HCT116 (cell line): Measurements from ENCODE around the gene CAB39L. TPM values are rescaled to one million over a fixed set of nuclear protein-coding genes. Genes with fewer than 3 reads are reported as not detected.

Experiments used
- ATAC-seq: fragments of 200-7000 bp; cut with Tn5 transposase; 2 replicates; pipeline ENCODE4 v1.9.1; 2020; ENCODE audit warnings: mild to moderate bottlenecking, moderate library complexity
- BruUV-seq: library from RNA; stranded (reverse); fragments of 400-500 nt; replicated peaks from 2 replicates; lab custom pipeline; 2021; lab: Mats Ljungman, UMichigan
- CTCF ChIA-PET: fragments of 300-600 bp; sonication (Branson Sonifier 250); formaldehyde crosslinking; loops from one replicate; lab custom pipeline; 2021; ENCODE audit warnings: antibody characterized with exemption; lab: Charles Lee
- POLR2A ChIA-PET: fragments of 300-600, 350-600 bp; sonication (Branson Sonifier 250); formaldehyde crosslinking; loops from one replicate; lab custom pipeline; 2021; ENCODE audit warnings: antibody characterized with exemption; lab: Charles Lee
- RAD21 ChIA-PET, 2 experiments: fragments of 300-600 bp; sonication (Branson Sonifier 250); formaldehyde crosslinking; loops; one replicate each; lab custom pipeline; 2023; ENCODE audit warnings: low total read pairs in 2 of 2; ENCODE audit not compliant: uncharacterized antibody in 2 of 2, unreplicated experiment in 2 of 2, low non-redundant PET in 1 of 2; lab: Charles Lee
- DNase-seq: peaks from one replicate; pipeline ENCODE4 v3.0.0-alpha.2; 2010; ENCODE audit warnings: low read depth, low spot score
- H2AFZ ChIP-seq: fragments of 200-600 bp; shearing (Covaris generic), sonication (generic); 2 replicates; pipeline ENCODE4 v1.6.1; 2017; ENCODE audit warnings: low read depth, mixed run types, mixed read lengths, antibody characterized with exemption, low read length; ENCODE audit not compliant: poor library complexity, severe bottlenecking
- H3K27ac ChIP-seq: 2 replicates; pipeline ENCODE4 v1.5.1; 2012; ENCODE audit warnings: low read depth, low read length
- H3K27me3 ChIP-seq: fragments of 200-600 bp; sonication (generic); 2 replicates; pipeline ENCODE4 v1.6.1; 2016; ENCODE audit warnings: mixed run types, low read length, mixed read lengths; ENCODE audit not compliant: insufficient read depth
- H3K36me3 ChIP-seq, 2 experiments: fragments of 200-500 bp in 1 of 2; fragments of 200-600 bp in 1 of 2; sonication (Bioruptor generic) in 1 of 2; sonication (generic) in 1 of 2; 2 replicates each; pipeline versions ENCODE4 v1.5.1 to v1.6.1; 2014 to 2016; ENCODE audit warnings: low read length in 2 of 2, inconsistent platforms in 1 of 2, mixed read lengths in 1 of 2, mixed run types in 1 of 2; ENCODE audit not compliant: insufficient read depth in 2 of 2, control insufficient read depth in 1 of 2
- H3K4me1 ChIP-seq, 2 experiments: fragments of 200-600 bp in 1 of 2; sonication (generic) in 1 of 2; 2 replicates each; pipeline versions ENCODE4 v1.5.1 to v1.6.1; 2012 to 2017; ENCODE audit warnings: low read length in 2 of 2, inconsistent platforms in 1 of 2, mild to moderate bottlenecking in 1 of 2, mixed read lengths in 1 of 2, mixed run types in 1 of 2, moderate library complexity in 1 of 2; ENCODE audit not compliant: insufficient read depth in 2 of 2, control insufficient read depth in 1 of 2
- H3K4me2 ChIP-seq: fragments of 200-600 bp; sonication (generic); 2 replicates; pipeline ENCODE4 v1.6.1; 2017; ENCODE audit warnings: mixed run types, low read length, mixed read lengths
- H3K4me3 ChIP-seq, 2 experiments: fragments of 200-600 bp in 1 of 2; sonication (generic) in 1 of 2; replicated peaks in 1 of 2; 2 replicates each; pipeline ENCODE4 v1.5.1; 2011 to 2016; ENCODE audit warnings: low read length in 2 of 2, control low read depth in 1 of 2, low read depth in 1 of 2, mild to moderate bottlenecking in 1 of 2, mixed read lengths in 1 of 2, mixed run types in 1 of 2
- H3K79me2 ChIP-seq: fragments of 200-600 bp; sonication (generic); 2 replicates; pipeline ENCODE4 v1.6.1; 2017; ENCODE audit warnings: mild to moderate bottlenecking, mixed run types, low read length, moderate library complexity, mixed read lengths; ENCODE audit not compliant: insufficient read depth
- H3K9ac ChIP-seq: fragments of 200-600 bp; sonication (generic); 2 replicates; pipeline ENCODE4 v1.6.1; 2016; ENCODE audit warnings: low read length, mixed read lengths
- H3K9me2 ChIP-seq: fragments of 200-600 bp; sonication (generic), shearing (Covaris generic); 2 replicates; pipeline ENCODE4 v1.6.1; 2017; ENCODE audit warnings: mixed run types, mild to moderate bottlenecking, moderate library complexity; ENCODE audit not compliant: insufficient read depth
- H3K9me3 ChIP-seq, 2 experiments: fragments of 200-500 bp in 1 of 2; fragments of 200-600 bp in 1 of 2; sonication (Bioruptor generic) in 1 of 2; sonication (generic) in 1 of 2; 2 replicates each; pipeline ENCODE4 v1.6.1; 2014 to 2017; ENCODE audit warnings: low read length in 2 of 2, mixed read lengths in 2 of 2, inconsistent platforms in 1 of 2, low read depth in 1 of 2, mild to moderate bottlenecking in 1 of 2, mixed run types in 1 of 2, moderate library complexity in 1 of 2; ENCODE audit not compliant: control insufficient read depth in 1 of 2, insufficient read depth in 1 of 2
- H4K20me1 ChIP-seq: fragments of 200-600 bp; sonication (generic), shearing (Covaris generic); 2 replicates; pipeline ENCODE4 v1.6.1; 2017; ENCODE audit warnings: mixed run types, mild to moderate bottlenecking, moderate library complexity; ENCODE audit not compliant: insufficient read depth
- ELF1 ChIP-seq: IDR thresholded peaks from 2 replicates; pipeline ENCODE4 v1.6.1; 2012; ENCODE audit warnings: low read depth, borderline replicate concordance
- EZH2 ChIP-seq: fragments of 200-600 bp; sonication (generic); IDR thresholded peaks from 2 replicates; pipeline ENCODE4 v1.6.1; 2017; ENCODE audit warnings: antibody characterized with exemption, mixed run types
- EZH2phosphoT487 ChIP-seq: fragments of 200-600 bp; IDR thresholded peaks from 2 replicates; pipeline ENCODE4 v1.6.1; 2018; ENCODE audit warnings: antibody characterized with exemption, borderline replicate concordance
- MAX ChIP-seq: IDR thresholded peaks from 2 replicates; pipeline ENCODE4 v1.6.1; 2012
- ZFX ChIP-seq: fragments of 450-650 bp; IDR thresholded peaks from 2 replicates; pipeline ENCODE4 v1.6.1; 2017
- intact Hi-C: fragments of 100-400 bp; cut with micrococcal nuclease; formaldehyde crosslinking; loops from 2 replicates; pipeline ENCODE4 v1.10.0; 2022
- total RNA-seq: library from RNA; stranded (reverse); gene quantifications from one replicate; pipeline ENCODE4 v1.2.1, GENCODE V29; 2021; ENCODE audit not compliant: unreplicated experiment

The CAB39L gene
- total RNA-seq, 1 experiment from 2014 or later: 6.1 TPM

- no peaks in the 10 kb centered on the region for H3K9me3 ChIP-seq
- no peak overlapping the region for H3K4me2 ChIP-seq
- RAD21 ChIA-PET: no interaction called here
- H3K4me1 ChIP-seq: peaks cover 7 to 17% of the 10 kb centered on the region in 2 experiments
- no peak for ATAC-seq
- no peaks in the 10 kb centered on the region for H4K20me1 ChIP-seq
- H3K27me3 ChIP-seq: no peaks in the 10 kb centered on the region
- CTCF ChIA-PET: interaction anchor here (1.3 kb wide), 1 partner anchor 308 kb away, joined by 5 read pairs; no protein-coding TSS in a partner anchor
- POLR2A ChIA-PET: no interaction called here
- no TSS peak for BruUV-seq
- no peak overlapping the region for H2AFZ ChIP-seq
- H3K9ac ChIP-seq: no peak overlapping the region
- no peak overlapping the region for H3K27ac ChIP-seq
- H3K36me3 ChIP-seq: no peaks in the 10 kb centered on the region
- no peaks in the 10 kb centered on the region for H3K9me2 ChIP-seq
- no peak for DNase-seq
- TF ChIP-seq ZFX (no peak), MAX (no peak), ELF1 (no peak), EZH2 (no peak)
- no peak overlapping the region for H3K4me3 ChIP-seq
- intact Hi-C loops: no loop called here
- no peaks in the 10 kb centered on the region for H3K79me2 ChIP-seq
Observed at GRCh38 chr13:49298903-49299605, 144.8 kb downstream of the CAB39L start.

GRCh38 chr13:49298416-49298815 is 145.4 kb downstream of the CAB39L start:
- ChIA-PET RAD21 (no interaction called here), CTCF (interaction anchor here (1.3 kb wide), 1 partner anchor 308 kb away, joined by 5 read pairs; no protein-coding TSS in a partner anchor), POLR2A (no interaction called here)
- BruUV-seq: no TSS peak
- Histone ChIP-seq H4K20me1 (no peaks in the 10 kb centered on the region), H3K9me3 (no peaks in the 10 kb centered on the region), H3K4me2 (no peak overlapping the region), H3K27me3 (no peaks in the 10 kb centered on the region), H3K9me2 (no peaks in the 10 kb centered on the region), H3K4me1 (peaks cover under 1 to 10% of the 10 kb centered on the region in 2 experiments; a peak in 3 of 4 replicates), H2AFZ (no peak overlapping the region), H3K27ac (no peak overlapping the region), H3K79me2 (no peaks in the 10 kb centered on the region), H3K4me3 (no peak overlapping the region), H3K9ac (no peak overlapping the region), H3K36me3 (no peaks in the 10 kb centered on the region)
- TF ChIP-seq EZH2phosphoT487: no peak
- intact Hi-C loops: no loop called here
- ATAC-seq: no peak
- no peak for DNase-seq
